Hematopoietic multipotent progenitor cell treated with erythropoietin and hydrocortisone succinate and interleukin-3 and kit ligand, for 4 days (in vitro differentiated cells): ENCODE results near the gene AKAP8L.

Source experiments
- DNase-seq: peaks from one replicate; pipeline ENCODE4 v3.0.0-alpha.2; 2015

Gene AKAP8L

DNA sequence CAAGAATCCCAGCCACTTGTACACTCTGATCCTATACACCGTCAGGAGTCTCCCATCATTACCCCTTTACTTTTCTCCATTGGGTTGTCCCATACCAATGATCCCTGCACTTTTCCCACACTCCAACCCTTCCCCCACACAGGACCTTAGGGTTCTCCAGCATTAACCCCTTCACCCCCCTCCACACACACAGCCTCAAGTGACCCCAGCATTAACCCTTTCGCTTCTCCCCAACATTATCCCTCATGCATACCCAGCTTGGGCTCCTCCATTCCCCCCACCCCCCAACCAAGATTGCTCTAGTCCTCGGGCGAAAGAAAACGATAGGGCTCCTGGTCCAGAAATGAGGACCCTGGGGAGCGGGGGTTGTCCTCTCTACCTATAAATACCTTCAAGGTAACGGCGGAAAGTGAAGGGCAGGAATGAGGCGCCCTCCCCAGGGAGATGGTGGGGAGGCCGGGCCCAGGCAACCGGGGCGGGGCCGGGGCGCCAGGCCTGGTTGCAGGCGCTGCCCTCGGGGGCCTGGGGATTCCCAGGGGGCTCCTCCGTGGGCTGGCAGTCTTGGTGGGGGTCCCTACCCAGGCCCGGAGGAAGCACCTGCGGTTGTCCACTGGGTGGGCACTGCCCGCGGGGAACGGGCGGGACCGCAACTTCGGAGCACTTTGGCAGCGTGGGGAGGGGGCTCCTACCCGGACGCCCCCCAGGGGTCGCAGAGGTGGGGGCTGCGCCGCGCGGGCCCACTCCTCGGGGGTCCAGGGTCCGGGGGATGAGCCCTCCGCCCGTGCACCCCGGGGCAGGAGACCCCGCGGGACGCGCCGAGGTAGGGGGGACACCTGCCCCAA is 30.2 kb upstream of the AKAP8L start:
- DNase-seq = peak; percentile 18

DNA sequence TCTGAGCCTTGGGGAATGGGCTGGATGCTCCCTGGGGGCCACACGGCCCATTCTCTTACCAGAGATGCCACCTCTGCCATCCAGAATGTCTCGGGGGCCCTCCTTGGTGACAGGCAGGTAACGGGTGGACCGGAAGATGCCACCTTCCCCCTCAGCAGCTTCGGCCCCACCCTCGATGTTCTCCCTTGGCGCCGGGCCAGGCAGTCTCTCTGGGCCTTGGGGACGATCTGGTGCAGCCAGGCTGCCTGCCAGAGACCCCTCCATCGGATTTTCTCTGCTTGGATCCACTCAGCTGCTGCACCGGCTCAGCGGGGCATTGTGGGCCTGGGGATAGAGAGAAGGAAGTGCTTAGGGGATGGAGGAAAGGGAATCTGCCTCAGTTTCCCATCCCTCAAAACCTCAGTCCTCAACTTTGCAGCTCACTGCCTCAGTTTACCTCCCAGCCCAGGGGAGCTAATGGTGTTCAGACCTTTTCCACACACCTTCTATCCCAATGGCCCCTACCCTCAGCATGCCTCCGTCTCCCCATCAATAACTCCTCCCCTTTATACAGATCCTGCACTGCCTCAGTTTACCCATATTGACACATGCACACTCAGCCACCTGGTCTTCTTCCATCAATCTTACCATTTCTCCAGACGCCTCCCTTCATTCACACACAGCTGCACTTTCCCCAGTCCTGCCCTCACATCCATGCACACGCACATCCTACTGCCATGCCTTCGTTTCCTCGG is 29.4 kb upstream of the AKAP8L start:
- DNase-seq = no peak

DNA sequence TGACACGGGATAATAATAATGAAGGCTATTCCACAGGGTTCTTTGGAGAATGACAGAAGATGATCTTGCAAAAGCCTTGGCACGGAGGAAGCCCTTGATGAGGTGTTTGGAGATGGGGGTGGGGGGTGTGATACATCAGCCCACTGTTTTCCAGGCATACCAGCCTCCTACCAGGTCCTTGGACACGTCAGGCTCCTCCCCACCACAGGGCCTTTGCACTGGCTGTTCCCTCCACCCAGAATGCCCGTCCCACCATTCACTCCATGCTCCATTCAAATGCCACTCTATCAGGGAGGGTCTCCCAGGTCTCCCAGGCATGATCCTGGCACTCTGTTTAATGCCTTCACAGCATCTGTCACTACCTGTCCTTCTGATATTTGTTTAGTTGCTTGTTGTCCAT is 28.3 kb upstream of the AKAP8L start:
- DNase-seq = no peak

DNA sequence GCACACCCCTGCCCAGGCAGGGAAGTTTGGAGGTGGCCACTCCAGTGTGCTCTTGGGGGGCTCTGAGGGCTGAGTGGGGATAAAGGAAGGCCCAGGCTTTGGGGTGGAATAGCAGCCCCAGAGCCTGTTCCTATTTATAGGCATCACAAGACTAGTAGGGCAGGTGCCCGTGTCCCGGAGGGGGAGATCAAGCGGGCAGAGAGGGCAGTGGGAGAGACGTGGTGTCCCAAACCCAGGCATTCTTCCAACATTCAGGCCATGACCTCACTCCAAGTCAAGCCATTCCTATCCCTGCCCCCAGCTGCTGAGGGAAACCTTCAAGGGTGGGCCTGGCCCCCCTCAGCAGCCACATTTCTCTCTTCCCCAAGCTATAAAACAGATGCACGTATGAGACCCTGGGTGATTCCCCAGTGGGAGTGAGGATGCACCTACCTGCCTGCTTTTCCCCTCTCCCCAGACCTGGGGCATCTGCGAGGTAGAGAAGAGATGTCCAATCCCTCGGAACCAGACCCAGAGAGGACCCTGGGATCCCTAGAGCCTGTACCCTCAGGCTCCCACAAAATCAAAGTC is 27.1 kb upstream of the AKAP8L start:
- no peak for DNase-seq

DNA sequence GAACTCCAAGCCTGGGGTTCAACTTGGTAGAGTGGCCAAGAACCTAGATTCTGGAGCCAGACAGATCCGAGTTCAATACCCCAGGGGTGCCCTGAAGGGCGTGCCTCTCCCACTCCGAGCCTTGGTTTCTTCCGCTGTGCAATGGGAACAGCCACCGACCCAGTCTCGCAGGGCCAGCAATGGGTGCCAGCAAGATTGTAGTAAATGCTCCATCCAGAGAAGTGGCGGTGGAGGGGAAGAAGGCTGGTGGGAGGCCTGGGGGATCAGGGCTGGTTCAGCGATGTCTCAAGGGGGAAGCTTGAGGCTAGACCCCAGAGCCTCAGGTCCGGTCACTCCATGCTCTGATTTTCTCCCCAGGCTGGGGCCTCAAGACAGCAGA is 26.4 kb upstream of the AKAP8L start:
- no peak for DNase-seq

DNA sequence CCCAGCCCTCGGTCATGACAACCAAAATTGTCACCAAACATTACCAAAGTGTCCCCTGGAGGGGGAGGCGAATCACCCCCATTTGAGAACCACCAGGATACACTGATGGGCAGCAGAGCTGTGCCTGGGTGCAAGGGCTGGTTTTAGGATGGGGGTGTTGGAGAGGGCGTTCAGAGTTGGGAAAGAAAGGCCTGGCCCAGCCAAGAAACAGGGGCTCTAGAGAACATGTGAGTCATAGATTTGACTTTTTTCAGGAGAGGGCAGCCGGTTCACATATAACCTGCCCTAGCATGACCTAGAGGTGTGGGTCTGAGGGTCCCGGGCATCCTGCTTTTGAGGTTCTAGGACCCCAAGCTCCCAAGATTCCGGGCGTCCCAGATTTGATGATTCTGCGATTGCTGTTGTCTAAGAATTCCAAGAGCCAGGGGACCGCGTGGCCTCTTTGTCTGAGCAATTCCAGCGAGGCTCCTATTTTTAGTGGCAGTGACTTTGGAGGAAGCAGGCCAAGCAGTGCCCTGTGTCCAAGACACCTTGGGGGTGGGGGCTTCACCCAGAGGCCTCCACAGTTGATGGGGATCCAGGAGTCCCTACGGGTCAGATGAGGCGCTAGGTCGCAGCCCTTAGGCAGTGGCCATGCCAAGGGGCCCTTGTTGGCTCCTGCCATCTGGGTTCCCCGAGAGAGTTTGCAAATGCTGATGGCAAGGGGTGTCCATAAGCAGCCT is 25.9 kb upstream of the AKAP8L start:
- DNase-seq = no peak

DNA sequence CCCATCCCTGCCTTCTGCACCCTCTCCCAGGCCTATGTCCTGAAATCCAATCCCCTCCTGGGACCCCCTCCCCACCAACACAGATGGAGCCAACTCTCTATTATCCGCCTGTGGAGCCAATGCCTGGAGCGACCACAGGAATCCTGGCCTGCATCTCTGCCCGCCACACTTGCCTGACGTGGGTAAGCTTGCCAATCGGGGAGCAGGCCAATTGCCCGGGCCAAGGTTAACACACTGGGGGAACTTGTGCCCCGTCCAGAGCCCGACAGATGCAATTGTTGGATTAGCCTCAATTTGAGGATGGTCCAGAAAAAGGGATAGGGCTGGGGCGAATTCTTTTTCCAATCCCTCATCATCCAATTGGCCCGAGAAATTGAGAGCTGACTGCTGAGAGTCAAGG is 25.1 kb upstream of the AKAP8L start:
- no peak for DNase-seq

DNA sequence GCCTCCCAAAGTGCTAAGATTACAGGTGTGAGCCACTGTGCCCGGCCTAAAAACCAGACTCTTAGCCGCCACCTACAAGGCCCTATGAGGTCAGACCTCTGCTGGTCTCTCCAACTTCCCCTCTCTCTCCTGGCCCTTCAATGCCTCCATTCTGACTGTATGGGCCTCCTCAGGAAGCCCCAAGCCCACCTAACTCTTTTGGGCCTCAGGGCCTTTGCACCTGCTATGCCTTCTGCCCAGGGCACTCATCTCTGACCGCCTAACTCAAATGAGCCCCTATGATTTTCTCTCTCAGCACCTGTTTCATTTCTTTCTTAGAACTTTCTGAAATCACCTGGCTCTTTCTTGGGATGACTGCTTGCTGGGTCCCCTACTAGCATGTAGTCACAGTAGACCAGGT is 24.5 kb upstream of the AKAP8L start:
- no peak for DNase-seq

DNA sequence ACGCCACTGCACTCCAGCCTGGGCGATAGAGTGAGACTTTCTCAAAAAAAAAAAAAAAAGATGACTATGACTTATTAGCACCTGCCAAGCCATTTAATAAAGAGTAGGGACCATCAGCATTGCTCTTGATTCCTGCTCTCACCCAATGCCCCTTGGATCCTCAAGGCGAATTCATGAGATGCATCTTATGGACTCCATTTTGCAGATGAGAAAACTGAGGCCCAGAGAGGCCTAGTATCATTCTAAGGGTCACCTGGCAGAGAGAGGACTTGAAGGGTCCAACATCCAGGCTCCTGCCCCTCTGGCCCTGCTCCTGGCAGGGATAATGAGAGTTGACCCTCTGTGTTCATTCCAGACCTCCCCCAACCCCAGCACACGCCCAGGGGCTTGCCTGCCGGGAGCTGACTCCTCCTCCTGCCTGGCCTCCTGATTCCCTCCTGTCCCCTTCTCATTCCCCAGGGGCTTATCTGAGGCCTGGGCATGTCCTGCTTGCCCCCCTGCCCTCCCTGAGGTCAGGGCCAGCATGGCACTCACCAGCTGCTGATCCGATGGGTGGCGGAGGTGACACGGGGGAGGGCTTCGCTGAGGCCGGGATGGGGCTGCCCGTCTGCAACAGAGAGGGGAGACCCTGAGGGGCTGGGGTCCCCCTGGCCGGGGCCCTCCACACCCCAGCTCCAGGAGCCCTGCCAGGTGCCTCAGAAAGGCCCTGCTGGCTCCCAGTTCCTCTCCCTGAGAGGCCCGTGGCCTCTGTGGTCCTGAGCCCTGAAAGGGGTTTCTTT is 23.5 kb upstream of the AKAP8L start:
- DNase-seq = no peak

DNA sequence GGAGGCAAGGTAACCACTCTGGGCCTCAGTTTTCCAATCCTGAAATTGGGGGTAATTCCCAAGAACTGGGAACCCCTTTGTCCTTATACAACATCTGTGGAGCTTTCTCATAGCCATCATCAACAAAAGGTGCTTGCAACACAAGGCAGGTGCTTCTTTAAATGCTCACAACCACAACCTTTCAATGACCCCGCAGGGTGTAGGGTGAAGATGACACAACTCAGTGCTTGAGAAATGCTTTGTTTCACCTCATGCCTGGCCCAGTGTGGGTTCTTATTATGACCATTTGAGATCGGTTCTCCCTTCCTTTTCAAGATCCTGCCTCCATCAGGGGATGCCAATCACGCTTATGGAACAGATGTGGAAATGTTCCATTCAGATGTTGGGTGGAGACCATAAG is 22.5 kb upstream of the AKAP8L start:
- DNase-seq = no peak

DNA sequence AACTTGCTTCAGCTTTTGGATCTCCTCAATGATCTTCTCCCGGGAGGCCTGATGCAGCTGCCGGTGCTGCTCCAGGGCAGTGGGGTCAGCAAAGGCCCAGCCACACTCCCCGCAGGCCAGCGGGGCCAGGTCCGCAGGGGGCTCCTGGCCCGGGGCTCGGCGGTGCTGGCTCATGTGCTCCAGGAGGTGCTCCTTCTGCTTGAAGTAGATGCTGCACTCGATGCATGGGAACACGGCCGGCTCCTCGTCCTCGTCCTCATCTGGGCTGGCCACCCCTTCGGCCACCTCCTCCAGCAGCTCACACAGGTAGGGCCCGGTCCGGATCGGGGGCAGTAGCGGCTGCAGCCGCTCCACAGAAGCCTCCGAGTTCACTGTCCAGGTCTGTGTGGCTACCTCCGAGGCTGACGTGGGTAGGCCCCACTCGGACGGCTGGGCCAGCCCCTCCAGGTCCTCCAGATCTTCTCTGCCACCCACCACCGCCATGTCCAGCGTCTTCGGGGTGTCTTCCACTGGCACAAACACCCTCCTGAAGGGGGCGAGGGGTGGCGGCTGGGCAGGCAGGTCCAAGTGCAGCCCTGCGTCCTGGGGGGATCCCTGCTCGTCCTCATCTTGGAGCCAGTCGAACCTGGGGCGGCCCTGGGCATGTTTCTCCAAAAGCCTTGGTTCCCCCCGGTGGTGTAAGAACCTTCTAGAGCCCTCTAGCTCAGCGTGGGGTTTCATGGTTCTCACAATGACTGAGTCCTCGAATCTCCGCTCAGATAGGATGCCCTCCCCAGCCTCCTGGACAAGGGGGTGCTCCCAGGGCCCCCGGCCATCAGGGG is 21.2 kb upstream of the AKAP8L start:
- DNase-seq = no peak

DNA sequence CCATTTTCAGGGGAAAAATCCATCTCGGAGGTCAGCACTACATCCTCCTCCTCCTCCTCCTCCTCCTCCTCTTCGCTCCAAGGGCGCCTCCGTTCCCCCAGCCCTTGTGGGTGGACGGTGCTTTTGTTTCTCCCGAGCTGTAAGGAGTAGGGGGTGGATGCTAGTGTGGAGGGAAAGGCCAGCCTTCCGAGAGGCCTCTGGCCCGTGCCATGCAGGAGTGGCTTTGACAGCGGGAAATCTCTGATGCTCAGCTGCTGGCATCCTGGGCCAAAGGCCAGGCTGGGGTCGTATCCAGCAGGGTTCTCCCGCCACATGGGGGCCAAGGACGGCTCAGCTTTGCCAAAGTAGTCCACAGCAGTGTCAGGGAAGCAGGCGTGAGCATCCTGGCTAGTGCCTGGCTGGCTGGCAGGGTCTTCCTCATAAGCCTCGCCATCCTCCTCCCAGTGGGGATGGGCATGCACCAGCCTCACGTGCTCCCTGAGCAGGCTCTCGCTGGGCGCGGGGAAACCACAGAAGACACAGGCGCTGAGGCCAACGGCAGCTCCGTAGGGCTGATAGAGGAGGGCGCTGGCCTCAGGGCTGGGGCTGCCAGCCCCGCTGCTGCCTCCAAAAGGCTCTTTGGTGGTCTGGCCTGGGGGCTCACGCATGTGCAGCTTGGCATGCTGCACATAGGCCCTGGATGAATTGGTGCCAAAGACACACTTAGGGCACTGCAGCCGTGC is 20.5 kb upstream of the AKAP8L start:
- peak; percentile 83 for DNase-seq

DNA sequence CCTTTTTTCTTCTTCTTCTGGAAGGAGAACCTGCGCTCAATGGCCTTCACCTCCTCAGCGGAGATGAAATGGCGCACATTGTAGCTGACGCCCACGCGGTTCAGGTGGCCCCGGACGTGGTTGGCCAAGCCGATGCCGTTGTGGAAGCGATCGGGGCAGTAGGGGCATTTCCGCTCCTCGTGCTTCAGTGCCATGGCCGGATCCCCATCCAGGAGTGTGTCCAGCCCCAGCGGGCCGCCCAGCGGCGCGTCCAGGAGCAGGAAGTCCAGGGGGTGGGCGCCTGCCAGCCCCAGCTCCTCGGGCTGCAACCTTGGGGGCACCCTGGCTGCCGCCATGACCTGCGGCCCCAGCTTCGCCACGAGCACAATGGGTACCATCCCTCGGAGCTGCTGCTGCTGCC is 19.8 kb upstream of the AKAP8L start:
- DNase-seq = no peak

DNA sequence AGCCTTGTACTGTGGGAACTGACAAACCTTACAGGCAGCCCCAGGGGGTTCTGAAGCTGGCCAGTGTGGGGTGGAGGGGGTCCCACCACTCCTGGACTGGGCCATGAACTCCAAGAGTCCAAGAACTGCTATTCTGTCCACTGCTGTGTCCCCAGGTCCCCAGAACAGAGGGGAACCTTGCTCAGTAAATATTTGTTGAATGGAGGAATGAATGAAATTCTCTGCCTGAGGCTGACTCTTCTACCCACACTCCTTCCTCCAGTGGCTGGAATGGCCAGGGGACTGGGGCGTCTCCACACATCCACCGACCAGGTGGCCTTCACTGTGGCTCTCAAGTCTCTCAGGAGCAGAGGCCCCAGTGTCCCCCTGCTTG is 19.3 kb upstream of the AKAP8L start:
- DNase-seq = no peak

DNA sequence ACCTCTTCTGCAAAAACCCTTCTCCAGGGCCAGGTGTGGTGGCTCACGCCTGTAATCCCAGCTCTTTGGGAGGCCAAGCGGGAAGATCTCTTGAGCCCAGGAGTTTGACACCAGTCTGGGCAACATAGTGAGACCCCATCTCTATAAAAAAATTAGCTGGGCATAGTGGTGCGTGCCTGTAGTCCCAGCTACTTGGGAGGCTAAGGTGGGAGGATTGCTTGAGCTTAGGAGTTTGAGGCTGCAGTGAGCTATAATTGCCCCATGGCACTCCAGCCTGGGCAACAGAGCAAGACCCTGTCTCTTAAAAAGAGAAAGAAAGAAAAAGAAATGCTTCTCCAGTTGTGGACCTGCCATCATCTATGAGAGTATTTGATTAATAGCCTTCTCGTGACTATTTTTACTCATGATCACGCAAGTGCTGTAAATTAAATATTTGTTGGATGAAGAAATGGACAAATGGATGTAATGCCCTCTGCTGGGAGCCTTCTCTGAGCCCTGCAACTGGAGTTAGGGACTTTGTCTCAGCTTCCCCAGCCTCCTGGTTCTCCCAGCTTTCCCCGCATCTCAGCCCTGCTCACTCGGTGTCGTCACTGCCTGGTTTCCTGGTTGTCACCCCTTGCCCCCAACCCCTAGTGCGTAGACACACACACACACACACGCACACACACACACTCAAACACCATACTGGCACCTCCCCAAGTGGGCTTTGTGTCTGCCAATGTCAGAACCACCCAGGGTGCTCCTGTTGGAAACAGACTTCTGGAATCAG is 18.8 kb upstream of the AKAP8L start:
- DNase-seq = no peak

DNA sequence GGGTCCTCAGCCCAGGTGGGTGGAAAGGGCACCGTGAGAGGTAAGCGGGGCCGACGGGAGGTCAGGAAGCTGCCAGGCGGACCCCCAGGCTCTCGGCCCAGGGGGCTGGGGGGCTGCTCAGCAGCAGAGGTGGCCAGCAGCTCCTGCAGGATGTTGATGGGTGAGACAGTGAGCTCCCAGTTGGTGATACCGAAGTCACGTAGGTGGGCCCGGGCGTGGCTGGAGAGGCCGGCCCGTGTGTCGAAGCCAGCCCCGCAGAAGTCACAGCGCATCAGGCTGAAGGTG is 18.0 kb upstream of the AKAP8L start:
- no peak for DNase-seq

DNA sequence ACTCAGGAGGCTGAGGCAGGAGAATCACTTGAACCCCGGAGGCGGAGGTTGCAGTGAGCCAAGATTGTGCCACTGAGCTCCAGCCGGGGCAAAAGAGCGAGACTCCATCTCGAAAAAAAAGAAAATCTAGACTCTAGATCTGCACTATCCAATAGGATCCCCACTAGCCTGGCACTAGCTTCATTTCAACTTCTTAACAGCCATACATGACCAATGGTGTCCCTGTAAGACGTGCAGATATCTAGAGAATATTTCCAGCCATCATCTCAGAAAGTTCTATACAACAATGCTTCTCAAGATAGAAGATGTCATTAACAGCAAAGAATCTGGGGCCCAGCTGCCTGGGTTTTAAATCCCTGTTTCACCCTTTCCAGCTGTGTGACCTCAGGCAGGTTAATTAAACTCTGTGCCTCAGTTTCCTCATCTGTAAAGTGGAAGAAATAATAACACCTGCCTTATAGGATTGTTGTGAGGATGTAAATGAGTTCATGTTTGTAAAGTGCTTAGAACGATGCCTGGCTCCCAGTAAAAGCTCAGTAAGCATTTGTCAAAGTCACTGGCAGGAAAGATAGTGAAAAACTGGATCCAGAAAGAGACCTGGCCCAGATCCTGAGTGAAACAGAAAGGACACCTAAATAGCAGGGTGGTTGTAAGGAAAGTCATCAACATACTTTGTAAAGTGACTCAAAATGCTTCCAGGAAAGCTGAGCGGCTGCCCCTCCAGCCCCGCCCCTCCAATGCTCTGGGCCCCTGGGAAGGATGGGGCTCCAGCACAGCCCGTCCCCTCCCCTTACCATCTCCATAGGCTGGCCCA is 17.4 kb upstream of the AKAP8L start:
- DNase-seq = no peak

DNA sequence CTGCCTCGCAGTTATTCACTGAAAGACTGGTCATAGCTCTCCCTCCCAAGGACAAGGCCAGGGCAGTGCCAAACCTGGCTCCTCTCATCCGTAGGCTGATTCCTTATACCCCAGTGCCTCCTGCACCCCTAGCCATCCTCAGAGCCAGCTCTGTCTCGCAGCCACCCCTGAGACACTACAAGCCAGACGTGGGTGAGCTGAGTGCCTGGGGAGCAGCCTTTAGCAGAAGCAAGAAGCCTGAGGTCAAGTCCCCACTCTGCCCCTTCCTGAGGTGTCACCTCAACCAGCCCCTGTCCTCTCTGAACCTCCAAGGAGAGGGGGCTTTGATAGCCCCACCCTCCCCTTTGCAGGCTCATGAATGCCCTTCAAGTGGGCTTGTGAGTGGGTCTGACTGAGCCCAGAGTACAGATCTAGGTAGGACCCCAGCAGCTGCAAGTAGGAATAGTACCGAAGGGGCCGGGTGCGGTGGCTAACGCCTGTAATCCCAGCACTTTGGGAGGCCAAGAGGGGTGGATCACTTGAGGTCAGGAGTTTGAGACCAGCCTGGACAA is 14.8 kb upstream of the AKAP8L start:
- DNase-seq = no peak
